Ishikawa (cell line): ENCODE data around the gene HOXD4.

ENCODE experiments used
- CEBPB ChIP-seq: IDR thresholded peaks from 2 replicates; pipeline ENCODE4 v1.6.1; 2012
- CREB1 ChIP-seq: IDR thresholded peaks from 2 replicates; pipeline ENCODE4 v1.6.1; 2012; ENCODE audit warnings: low read depth
- EGR1 ChIP-seq: IDR thresholded peaks from 2 replicates; pipeline ENCODE4 v1.6.1; 2012
- EP300 ChIP-seq: IDR thresholded peaks from 2 replicates; pipeline ENCODE4 v1.6.1; 2012; ENCODE audit warnings: borderline replicate concordance
- FOXM1 ChIP-seq: IDR thresholded peaks from 2 replicates; pipeline ENCODE4 v1.6.1; 2012; ENCODE audit warnings: low read depth, borderline replicate concordance
- MAX ChIP-seq: IDR thresholded peaks from 2 replicates; pipeline ENCODE4 v1.6.1; 2012
- NFIC ChIP-seq: IDR thresholded peaks from 2 replicates; pipeline ENCODE4 v1.6.1; 2012
- RAD21 ChIP-seq: IDR thresholded peaks from 2 replicates; pipeline ENCODE4 v1.6.1; 2012; ENCODE audit warnings: low read depth
- REST ChIP-seq: IDR thresholded peaks from 2 replicates; pipeline ENCODE4 v1.6.1; 2012; ENCODE audit warnings: low read depth, mild to moderate bottlenecking
- TAF1 ChIP-seq: IDR thresholded peaks from 2 replicates; pipeline ENCODE4 v1.6.1; 2012; ENCODE audit warnings: low read depth, mild to moderate bottlenecking
- TCF12 ChIP-seq: IDR thresholded peaks from 2 replicates; pipeline ENCODE4 v1.6.1; 2012; ENCODE audit warnings: low read depth
- TEAD4 ChIP-seq: IDR thresholded peaks from 2 replicates; pipeline ENCODE4 v1.6.1; 2012
- YY1 ChIP-seq: IDR thresholded peaks from 2 replicates; pipeline ENCODE4 v1.6.1; 2012; ENCODE audit warnings: low read depth
- ZBTB7A ChIP-seq: IDR thresholded peaks from 2 replicates; pipeline ENCODE4 v1.6.1; 2012; ENCODE audit warnings: low read depth
- TF ChIP-seq, protein P1 (sequence below): IDR thresholded peaks from 2 replicates; pipeline ENCODE4 v1.6.1; 2012

HOXD4 gene

GRCh38 chr2:176148751-176149421 lies 2.5 kb upstream of the HOXD4 start:
- TF ChIP-seq FOXM1 = no peak
- no peak for TF ChIP-seq CEBPB
- no peak for TF ChIP-seq MAX
- no peak for TF ChIP-seq ZBTB7A
- no peak for TF ChIP-seq NFIC
- no peak for TF ChIP-seq EGR1
- TF ChIP-seq EP300 = no peak
- TF ChIP-seq TCF12 = no peak
- no peak for TF ChIP-seq RAD21
- no peak for TF ChIP-seq TAF1
- TF ChIP-seq, protein P1, sequence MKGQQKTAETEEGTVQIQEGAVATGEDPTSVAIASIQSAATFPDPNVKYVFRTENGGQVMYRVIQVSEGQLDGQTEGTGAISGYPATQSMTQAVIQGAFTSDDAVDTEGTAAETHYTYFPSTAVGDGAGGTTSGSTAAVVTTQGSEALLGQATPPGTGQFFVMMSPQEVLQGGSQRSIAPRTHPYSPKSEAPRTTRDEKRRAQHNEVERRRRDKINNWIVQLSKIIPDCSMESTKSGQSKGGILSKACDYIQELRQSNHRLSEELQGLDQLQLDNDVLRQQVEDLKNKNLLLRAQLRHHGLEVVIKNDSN = no peak

DNA sequence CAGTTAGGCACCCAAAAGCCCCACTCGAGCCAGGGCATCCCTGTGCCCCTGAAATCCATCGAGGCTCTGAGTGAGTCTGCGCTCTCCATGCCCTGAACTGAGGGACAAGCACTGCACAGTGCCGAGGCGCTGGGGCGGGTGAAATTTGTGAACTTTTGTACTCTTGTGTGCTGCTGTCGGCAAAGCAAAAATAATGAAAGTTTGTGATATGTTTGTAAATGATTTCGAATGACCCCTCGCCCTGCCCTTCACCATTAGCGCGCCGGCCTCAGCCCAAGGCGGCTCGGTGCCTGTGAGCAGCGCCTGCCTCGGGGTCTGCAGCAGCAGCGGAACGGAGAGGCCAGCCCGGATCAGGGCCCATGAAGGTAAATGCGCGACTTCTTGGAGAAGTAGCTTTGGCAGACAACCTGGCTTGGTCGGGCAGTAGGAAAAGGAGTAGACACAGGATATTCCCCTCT lies 1.8 kb upstream of the HOXD4 start:
- TF ChIP-seq CREB1 (no peak), REST (no peak), TAF1 (no peak), TCF12 (no peak), FOXM1 (no peak), CEBPB (no peak), ZBTB7A (no peak), MAX (no peak), RAD21 (no peak), EP300 (no peak), YY1 (no peak), NFIC (no peak), EGR1 (no peak), TEAD4 (no peak)
- TF ChIP-seq, protein P1 = no peak

DNA sequence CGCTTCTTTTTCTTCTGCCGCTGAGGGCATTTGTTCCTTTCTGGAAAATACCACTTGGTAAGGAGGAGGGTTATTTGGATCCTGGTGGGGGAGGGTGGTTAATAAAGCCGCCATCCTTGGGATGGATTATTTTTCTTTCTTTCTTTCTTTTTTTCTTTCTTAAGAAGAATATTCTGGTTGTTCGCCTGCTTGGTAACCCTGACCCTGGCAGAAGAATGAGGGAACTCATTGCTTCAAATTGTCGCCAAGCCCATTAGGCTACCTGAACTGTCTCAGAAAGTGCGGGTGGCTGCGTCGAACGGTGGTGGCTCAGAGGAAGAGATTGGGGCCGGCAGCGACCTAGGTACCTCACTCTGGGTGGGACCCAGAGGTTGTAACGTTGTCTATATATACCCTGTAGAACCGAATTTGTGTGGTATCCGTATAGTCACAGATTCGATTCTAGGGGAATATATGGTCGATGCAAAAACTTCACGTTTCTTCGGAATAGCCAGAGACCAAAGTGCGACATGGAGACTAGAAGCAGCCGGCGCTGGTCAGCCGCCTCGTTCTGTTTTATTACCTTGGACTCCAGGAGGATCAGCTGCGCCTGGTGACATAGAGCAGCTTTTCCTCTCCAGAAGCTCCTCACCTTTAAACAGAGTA lies 1.3 kb upstream of the HOXD4 start:
- no peak for TF ChIP-seq RAD21
- no peak for TF ChIP-seq ZBTB7A
- TF ChIP-seq YY1 = no peak
- no peak for TF ChIP-seq TEAD4
- no peak for TF ChIP-seq TCF12
- TF ChIP-seq EGR1 = no peak
- no peak for TF ChIP-seq NFIC
- no peak for TF ChIP-seq REST
- TF ChIP-seq MAX = no peak
- TF ChIP-seq, protein P1 = no peak
- no peak for TF ChIP-seq TAF1
- no peak for TF ChIP-seq FOXM1
- TF ChIP-seq CEBPB = no peak
- no peak for TF ChIP-seq CREB1
- TF ChIP-seq EP300 = no peak

DNA sequence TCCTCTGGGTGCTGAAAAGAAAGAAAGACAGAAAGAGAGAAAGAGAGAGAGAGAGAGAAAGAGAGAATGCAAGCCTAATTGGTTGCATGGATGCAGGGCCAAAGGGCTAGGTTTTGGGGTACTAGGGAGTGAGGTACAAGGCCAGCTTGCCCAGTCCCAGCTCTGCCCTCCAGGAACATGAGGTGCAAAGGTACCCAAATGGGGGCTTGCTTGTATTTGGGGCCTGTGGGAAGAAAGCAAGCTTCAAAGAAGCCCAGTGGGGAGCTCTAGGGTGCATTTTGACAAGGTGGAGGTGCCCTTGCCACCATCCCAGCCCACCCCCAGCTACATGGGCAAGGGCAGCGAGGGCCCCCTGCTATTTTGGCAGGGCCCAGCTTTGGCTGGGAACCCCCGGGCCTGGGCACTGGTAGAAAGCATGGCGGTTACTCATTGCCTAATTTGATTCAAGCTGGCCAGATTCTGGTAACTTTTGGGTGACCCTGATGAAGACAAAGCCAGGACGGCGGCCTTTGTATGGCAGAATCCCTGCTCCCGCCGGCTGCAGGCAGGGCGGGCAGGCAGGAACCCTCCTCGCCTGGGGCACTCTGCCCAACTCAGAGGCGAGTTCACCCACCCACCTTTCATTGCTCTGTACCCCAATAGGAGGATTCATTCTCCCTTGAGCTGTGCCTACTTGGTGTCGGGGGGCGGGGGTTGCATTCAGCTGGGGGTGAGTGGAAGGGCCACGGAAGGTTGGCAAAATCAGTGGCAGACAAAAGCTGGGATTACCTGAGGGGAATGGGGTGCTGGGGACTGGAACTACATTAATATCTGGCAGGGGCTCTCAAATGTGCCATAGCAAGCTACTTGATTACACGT lies 537 bp upstream of the HOXD4 start:
- no peak for TF ChIP-seq NFIC
- TF ChIP-seq CEBPB = no peak
- no peak for TF ChIP-seq TEAD4
- no peak for TF ChIP-seq EGR1
- no peak for TF ChIP-seq EP300
- TF ChIP-seq MAX = no peak
